Stimulated activated memory B cell treated with anti-CD40 and anti-IgM and Interleukin-4, amounts not matched to agents 10 μg/mL and 1 μg/mL and 100 μg/mL, for 72 hours (primary cell): ENCODE measurements around the gene DTNA.

ENCODE experiments used
- ATAC-seq: fragments of 150-1000 bp; cut with Tn5 transposase; 2 replicates; pipeline ENCODE4 v1.10.0; 2021
- H3K27ac Mint-ChIP-seq: one replicate; pipeline ENCODE4 v1.8.0; 2022; ENCODE audit warnings: mild to moderate bottlenecking, mixed read lengths
- H3K27me3 Mint-ChIP-seq: one replicate; pipeline ENCODE4 v1.8.0; 2022; ENCODE audit warnings: mixed read lengths
- H3K36me3 Mint-ChIP-seq: one replicate; pipeline ENCODE4 v1.8.0; 2022; ENCODE audit warnings: mixed read lengths
- H3K4me1 Mint-ChIP-seq: one replicate; pipeline ENCODE4 v1.8.0; 2022; ENCODE audit warnings: mixed read lengths
- H3K4me3 Mint-ChIP-seq: one replicate; pipeline ENCODE4 v1.8.0; 2022; ENCODE audit warnings: mild to moderate bottlenecking, moderate library complexity, mixed read lengths
- H3K9me3 Mint-ChIP-seq: one replicate; pipeline ENCODE4 v1.8.0; 2022; ENCODE audit warnings: mixed read lengths

Gene DTNA

DNA sequence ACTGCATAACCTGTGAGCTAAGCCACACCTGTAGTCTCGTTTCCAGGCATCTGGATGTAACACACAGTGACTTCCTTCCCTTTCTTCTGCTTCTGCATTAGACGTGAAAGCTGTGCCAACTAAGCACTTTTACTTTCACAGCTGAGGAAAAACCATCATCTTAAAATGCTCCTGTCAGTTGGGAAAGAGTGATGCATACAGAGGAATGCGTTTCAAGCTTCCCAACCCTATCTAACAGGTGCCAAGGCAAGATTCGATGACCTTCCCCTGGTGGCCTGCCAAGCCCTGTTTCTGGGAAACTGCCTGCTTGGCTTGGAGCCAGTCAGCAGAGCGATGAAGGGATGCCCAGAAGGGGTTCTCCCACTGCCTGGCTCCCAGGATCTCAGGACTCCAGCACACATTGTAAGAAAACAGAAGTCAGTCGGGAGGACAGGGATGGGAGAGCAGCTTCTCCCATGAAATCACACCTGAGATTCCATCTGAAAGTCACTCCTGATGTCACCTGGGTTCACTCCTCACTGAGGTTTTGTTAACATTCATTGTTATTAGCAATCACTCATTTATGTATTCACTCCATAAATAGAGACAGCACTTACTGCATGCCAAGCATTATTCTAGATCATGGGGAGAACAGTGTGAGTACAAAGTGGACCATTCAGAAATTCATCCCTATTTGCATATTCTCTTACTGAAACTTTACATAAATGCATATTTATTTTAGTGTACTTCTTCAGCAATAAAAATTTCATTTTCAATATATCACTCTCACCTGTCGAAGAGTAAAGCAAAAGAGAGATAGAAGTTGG, 64.1 kb downstream of the DTNA start:
- Mint-ChIP-seq H3K27me3 (peaks cover 8% of the 10 kb centered on the region), H3K27ac (no peak overlapping the region), H3K4me3 (no peak overlapping the region), H3K9me3 (no peaks in the 10 kb centered on the region), H3K36me3 (no peaks in the 10 kb centered on the region), H3K4me1 (no peaks in the 10 kb centered on the region)
- ATAC-seq, result peak; percentile 39

- no peaks in the 10 kb centered on the region for H3K36me3 Mint-ChIP-seq
- no peak overlapping the region for H3K4me3 Mint-ChIP-seq
- peaks cover 8% of the 10 kb centered on the region for H3K27me3 Mint-ChIP-seq
- no peak overlapping the region for H3K27ac Mint-ChIP-seq
- H3K9me3 Mint-ChIP-seq, result no peaks in the 10 kb centered on the region
- no peak for ATAC-seq
- no peaks in the 10 kb centered on the region for H3K4me1 Mint-ChIP-seq
Observed at GRCh38 chr18:34775461-34775860, 65.4 kb downstream of the DTNA start.

DNA sequence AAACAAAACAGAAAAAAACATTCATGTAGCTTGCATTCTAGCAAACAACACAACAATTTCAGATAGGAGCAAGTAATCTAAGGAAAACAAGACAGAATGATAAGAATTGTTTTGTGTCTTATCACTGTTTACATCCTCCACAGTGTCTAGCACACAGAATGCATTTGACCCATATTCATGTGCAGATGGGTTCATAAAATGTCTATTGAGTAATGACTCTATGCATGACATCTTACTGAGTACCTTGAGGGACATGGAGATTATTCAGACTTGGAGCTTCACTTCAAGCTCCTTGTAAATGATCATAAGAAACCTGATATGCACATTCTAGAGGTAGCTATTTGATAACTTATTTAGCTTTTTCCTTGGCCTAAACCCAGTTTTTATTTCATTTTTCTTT, 69.0 kb downstream of the DTNA start:
- Mint-ChIP-seq H3K36me3 (no peaks in the 10 kb centered on the region), H3K27ac (no peak overlapping the region), H3K27me3 (no peaks in the 10 kb centered on the region), H3K9me3 (no peaks in the 10 kb centered on the region), H3K4me3 (no peak overlapping the region), H3K4me1 (no peaks in the 10 kb centered on the region)
- ATAC-seq, result no peak

- no peak for ATAC-seq
- Mint-ChIP-seq H3K4me3 (no peak overlapping the region), H3K36me3 (no peaks in the 10 kb centered on the region), H3K27me3 (no peaks in the 10 kb centered on the region), H3K9me3 (no peaks in the 10 kb centered on the region), H3K27ac (no peak overlapping the region), H3K4me1 (no peaks in the 10 kb centered on the region)
Observed at GRCh38 chr18:34780856-34781255, 70.8 kb downstream of the DTNA start.

DNA sequence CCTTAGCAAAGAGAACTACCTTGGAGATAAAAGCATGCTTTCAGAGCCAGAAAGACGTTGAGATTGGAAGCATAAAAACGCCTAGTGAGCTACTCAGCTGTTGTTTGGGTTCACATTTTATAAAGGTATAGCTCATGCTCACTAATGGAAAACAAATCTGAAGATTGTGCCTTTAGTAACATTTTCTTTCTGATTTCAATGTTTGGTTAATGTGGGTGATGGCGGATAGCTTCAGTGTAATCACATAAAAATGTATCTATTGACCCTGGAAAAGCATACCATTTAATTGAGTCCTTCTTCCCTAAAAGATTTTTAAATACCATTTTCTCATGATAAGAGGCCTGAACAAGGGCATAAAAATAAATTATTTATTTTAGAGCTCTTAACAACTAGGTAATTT, 73.4 kb downstream of the DTNA start:
- Mint-ChIP-seq H3K27me3 (peaks cover 7% of the 10 kb centered on the region), H3K27ac (no peak overlapping the region), H3K4me1 (no peaks in the 10 kb centered on the region), H3K4me3 (no peak overlapping the region), H3K9me3 (no peaks in the 10 kb centered on the region), H3K36me3 (no peaks in the 10 kb centered on the region)
- no peak for ATAC-seq

- H3K36me3 Mint-ChIP-seq, result no peaks in the 10 kb centered on the region
- no peak overlapping the region for H3K4me3 Mint-ChIP-seq
- ATAC-seq, result no peak
- peaks cover 24% of the 10 kb centered on the region for H3K27me3 Mint-ChIP-seq
- no peak overlapping the region for H3K27ac Mint-ChIP-seq
- H3K4me1 Mint-ChIP-seq, result no peaks in the 10 kb centered on the region
- H3K9me3 Mint-ChIP-seq, result no peaks in the 10 kb centered on the region
Observed at GRCh38 chr18:34786162-34786741, 76.2 kb downstream of the DTNA start.

GRCh38 chr18:34787931-34788532, 77.9 kb downstream of the DTNA start:
- no peak overlapping the region for H3K27ac Mint-ChIP-seq

GRCh38 chr18:34789768-34790344, 79.8 kb downstream of the DTNA start:
- Mint-ChIP-seq H3K9me3 (peaks cover 10% of the 10 kb centered on the region), H3K4me3 (no peak overlapping the region), H3K4me1 (no peaks in the 10 kb centered on the region), H3K36me3 (no peaks in the 10 kb centered on the region), H3K27me3 (peaks cover 38% of the 10 kb centered on the region), H3K27ac (no peak overlapping the region)
- ATAC-seq, result no peak

More at GRCh38 chr18:34787931-34788532, 77.9 kb downstream of the DTNA start:
- H3K36me3 Mint-ChIP-seq, result no peaks in the 10 kb centered on the region
- H3K9me3 Mint-ChIP-seq, result peaks cover 4% of the 10 kb centered on the region
- ATAC-seq, result peak; percentile 47
- H3K4me1 Mint-ChIP-seq, result no peaks in the 10 kb centered on the region
- peaks cover 24% of the 10 kb centered on the region for H3K27me3 Mint-ChIP-seq
- no peak overlapping the region for H3K4me3 Mint-ChIP-seq

DNA sequence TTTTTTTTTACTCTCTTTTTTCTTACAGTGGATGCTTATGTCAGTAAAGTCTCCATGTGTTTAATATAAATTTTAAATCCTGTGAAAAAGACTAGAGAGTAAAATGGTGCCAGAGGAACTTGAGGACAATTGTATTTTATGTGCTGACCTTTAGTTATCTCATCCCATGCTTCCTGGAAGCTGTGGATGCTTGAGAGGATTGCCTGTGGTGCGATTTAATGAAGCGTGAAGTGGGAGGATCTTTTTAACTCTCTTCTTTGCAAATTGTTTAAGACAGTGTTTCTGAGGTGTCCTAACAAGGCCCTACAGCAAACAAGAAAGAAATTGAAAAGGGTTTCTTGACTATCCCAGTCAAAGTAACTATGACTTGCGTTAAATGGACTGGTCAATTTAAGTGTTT, 84.2 kb downstream of the DTNA start:
- no peak for ATAC-seq
- Mint-ChIP-seq H3K4me3 (no peak overlapping the region), H3K4me1 (no peaks in the 10 kb centered on the region), H3K27me3 (peaks cover 25% of the 10 kb centered on the region), H3K27ac (no peak overlapping the region), H3K9me3 (peaks cover 10% of the 10 kb centered on the region), H3K36me3 (no peaks in the 10 kb centered on the region)

DNA sequence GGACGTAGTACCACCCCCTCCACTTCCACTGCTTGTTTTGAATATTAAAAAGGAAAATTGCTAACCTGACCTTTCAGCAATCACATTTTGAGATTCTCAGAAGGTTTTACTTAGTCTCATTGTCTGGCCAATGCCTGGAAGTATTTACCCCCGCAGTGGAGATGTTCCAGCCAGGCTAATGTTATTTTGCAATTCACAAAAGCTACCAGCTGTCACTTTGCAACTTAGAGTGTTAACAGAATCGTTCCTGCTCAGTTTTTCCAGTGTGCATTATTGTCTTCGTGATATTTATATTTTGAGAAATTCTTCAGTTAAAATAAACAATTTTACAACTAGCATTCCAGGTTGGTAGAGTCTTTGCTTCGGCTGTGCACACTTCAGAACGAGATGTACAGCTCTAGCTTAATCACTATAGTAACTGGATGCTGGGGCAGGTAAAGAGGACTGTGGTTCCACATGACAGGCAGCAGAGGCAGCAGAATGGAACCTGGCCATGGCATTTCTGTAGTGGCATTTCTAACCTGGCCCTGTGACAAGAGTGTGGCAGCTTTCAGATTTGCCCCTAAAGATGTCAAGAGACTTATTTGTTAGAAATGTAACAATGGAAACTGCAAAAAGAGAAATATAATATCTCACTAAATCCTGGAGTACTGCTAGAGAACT, 85.1 kb downstream of the DTNA start:
- H3K4me1 Mint-ChIP-seq, result no peaks in the 10 kb centered on the region
- peaks cover 16% of the 10 kb centered on the region for H3K27me3 Mint-ChIP-seq
- H3K36me3 Mint-ChIP-seq, result no peaks in the 10 kb centered on the region
- H3K9me3 Mint-ChIP-seq, result peaks cover 10% of the 10 kb centered on the region
- no peak overlapping the region for H3K4me3 Mint-ChIP-seq
- no peak for ATAC-seq
- H3K27ac Mint-ChIP-seq, result no peak overlapping the region

- H3K4me1 Mint-ChIP-seq, result no peaks in the 10 kb centered on the region
- peaks cover 13% of the 10 kb centered on the region for H3K27me3 Mint-ChIP-seq
- H3K9me3 Mint-ChIP-seq, result peaks cover 10% of the 10 kb centered on the region
- ATAC-seq, result no peak
- H3K36me3 Mint-ChIP-seq, result no peaks in the 10 kb centered on the region
- H3K27ac Mint-ChIP-seq, result no peak overlapping the region
- H3K4me3 Mint-ChIP-seq, result no peak overlapping the region
Observed at GRCh38 chr18:34796035-34796657, 86.0 kb downstream of the DTNA start.

DNA sequence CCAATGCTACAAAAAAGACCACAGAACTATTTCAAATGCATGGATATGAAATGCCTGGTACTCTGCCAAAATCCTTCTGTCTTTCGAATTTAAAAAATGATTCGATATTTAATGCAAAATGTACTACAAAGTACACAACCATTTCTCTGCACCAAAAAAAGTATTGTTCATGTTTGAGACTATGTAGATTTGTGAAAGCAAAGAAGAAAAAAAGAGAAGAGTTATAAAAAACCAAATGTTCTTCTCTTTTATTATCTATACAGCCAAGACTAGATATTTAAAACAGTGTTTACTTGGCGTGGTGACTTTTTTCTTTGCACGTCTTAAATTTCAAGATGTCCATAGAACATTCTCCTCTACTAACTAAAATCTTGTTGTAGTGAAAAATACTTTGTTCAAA, 89.2 kb downstream of the DTNA start:
- Mint-ChIP-seq H3K36me3 (no peaks in the 10 kb centered on the region), H3K27ac (no peak overlapping the region), H3K27me3 (peaks cover 2% of the 10 kb centered on the region), H3K4me3 (no peak overlapping the region), H3K4me1 (no peaks in the 10 kb centered on the region), H3K9me3 (no peaks in the 10 kb centered on the region)
- no peak for ATAC-seq

DNA sequence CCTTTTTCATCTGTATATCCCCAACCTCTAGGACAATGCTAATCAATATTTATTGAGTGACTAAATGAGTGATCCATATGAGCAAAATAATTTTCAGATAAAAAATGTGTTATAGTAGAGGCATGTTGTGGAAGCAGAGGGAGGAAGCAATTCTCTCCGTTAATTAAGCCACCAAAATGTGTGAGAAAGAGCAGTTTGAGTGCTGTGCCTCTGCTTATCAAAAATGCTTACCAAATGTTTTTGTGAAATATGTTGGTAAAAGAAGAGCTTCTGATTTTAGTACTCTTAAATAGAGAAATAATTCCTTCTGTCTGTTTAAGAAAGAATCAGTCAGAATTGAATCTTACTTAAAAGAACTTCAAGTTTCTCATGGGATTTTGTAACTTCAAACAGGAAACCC, 90.3 kb downstream of the DTNA start:
- no peak overlapping the region for H3K27ac Mint-ChIP-seq

GRCh38 chr18:34801774-34802173, 91.7 kb downstream of the DTNA start:
- H3K27ac Mint-ChIP-seq, result no peak overlapping the region
- no peaks in the 10 kb centered on the region for H3K27me3 Mint-ChIP-seq
- no peak overlapping the region for H3K4me3 Mint-ChIP-seq
- no peak for ATAC-seq
- no peaks in the 10 kb centered on the region for H3K36me3 Mint-ChIP-seq
- H3K4me1 Mint-ChIP-seq, result no peaks in the 10 kb centered on the region
- no peaks in the 10 kb centered on the region for H3K9me3 Mint-ChIP-seq

More for the DNA sequence above, 90.3 kb downstream of the DTNA start:
- no peak for ATAC-seq
- H3K27me3 Mint-ChIP-seq, result no peaks in the 10 kb centered on the region
- no peak overlapping the region for H3K4me3 Mint-ChIP-seq
- no peaks in the 10 kb centered on the region for H3K9me3 Mint-ChIP-seq
- no peaks in the 10 kb centered on the region for H3K36me3 Mint-ChIP-seq
- no peaks in the 10 kb centered on the region for H3K4me1 Mint-ChIP-seq

- no peak for ATAC-seq
- H3K27me3 Mint-ChIP-seq, result no peaks in the 10 kb centered on the region
- H3K4me1 Mint-ChIP-seq, result no peaks in the 10 kb centered on the region
- H3K27ac Mint-ChIP-seq, result no peak overlapping the region
- no peaks in the 10 kb centered on the region for H3K9me3 Mint-ChIP-seq
- no peak overlapping the region for H3K4me3 Mint-ChIP-seq
- no peaks in the 10 kb centered on the region for H3K36me3 Mint-ChIP-seq
Observed at GRCh38 chr18:34802959-34803358, 92.9 kb downstream of the DTNA start.
